HepG2 (cell line): ENCODE measurements around the gene RAB3GAP1. TPM values are rescaled to one million over a fixed set of nuclear protein-coding genes. Genes with fewer than 3 reads are reported as not detected.
A peak's percentile ranks its signal among the peaks of the same experiment; 100 is the strongest.

ENCODE experiments used
- BRD4 ChIP-seq: sonication (generic); formaldehyde crosslinking; IDR thresholded peaks from 2 replicates; pipeline ENCODE4 v1.4.0; 2020; ENCODE audit warnings: missing genetic modification reagents
- CC2D1A ChIP-seq: sonication (generic); formaldehyde crosslinking; IDR thresholded peaks from 2 replicates; pipeline ENCODE4 v1.8.1; 2023; ENCODE audit warnings: mild to moderate bottlenecking, missing genetic modification reagents
- CHCHD3 ChIP-seq: sonication (generic); formaldehyde crosslinking; IDR thresholded peaks from 2 replicates; pipeline ENCODE4 v1.8.0; 2022; ENCODE audit warnings: mild to moderate bottlenecking, missing genetic modification reagents, moderate library complexity
- CSRNP2 ChIP-seq: sonication (generic); formaldehyde crosslinking; conservative IDR thresholded peaks from 2 replicates; pipeline ENCODE4 v1.8.0; 2022; ENCODE audit warnings: low read depth, missing genetic modification reagents
- DNMT1 ChIP-seq: sonication (generic); formaldehyde crosslinking; IDR thresholded peaks from 2 replicates; pipeline ENCODE4 v1.5.1; 2020; ENCODE audit warnings: mild to moderate bottlenecking, missing genetic modification reagents
- HOXA9 ChIP-seq: sonication (generic); formaldehyde crosslinking; IDR thresholded peaks from 2 replicates; pipeline ENCODE4 v1.8.1; 2022; ENCODE audit warnings: missing genetic modification reagents, mild to moderate bottlenecking, moderate library complexity, borderline replicate concordance
- KDM5B ChIP-seq: sonication (generic); formaldehyde crosslinking; IDR thresholded peaks from 2 replicates; pipeline ENCODE4 v1.4.0; 2020; ENCODE audit warnings: missing genetic modification reagents, mild to moderate bottlenecking, borderline replicate concordance
- KLF13 ChIP-seq: sonication (generic); formaldehyde crosslinking; IDR thresholded peaks from 2 replicates; pipeline ENCODE4 v1.4.0; 2020; ENCODE audit warnings: mild to moderate bottlenecking, missing genetic modification reagents
- NBN ChIP-seq: fragments of 450-650 bp; conservative IDR thresholded peaks from 2 replicates; pipeline ENCODE4 v1.6.1; 2017
- NFATC3 ChIP-seq: sonication (generic); formaldehyde crosslinking; IDR thresholded peaks from 2 replicates; pipeline ENCODE4 v1.5.1; 2020; ENCODE audit warnings: mild to moderate bottlenecking, missing genetic modification reagents
- RFXAP ChIP-seq: sonication (generic); formaldehyde crosslinking; IDR thresholded peaks from 2 replicates; pipeline ENCODE4 v1.4.0; 2020; ENCODE audit warnings: missing genetic modification reagents, borderline replicate concordance
- SYNCRIP ChIP-seq: fragments of 200-400 bp; formaldehyde crosslinking; IDR thresholded peaks from 2 replicates; pipeline ENCODE4 v1.6.1; 2018; ENCODE audit warnings: mild to moderate bottlenecking, low read depth, low read length; ENCODE audit not compliant: insufficient read depth
- TBX2 ChIP-seq: sonication (generic); formaldehyde crosslinking; IDR thresholded peaks from 2 replicates; pipeline ENCODE4 v1.5.0; 2020; ENCODE audit warnings: missing genetic modification reagents, mild to moderate bottlenecking, borderline replicate concordance
- TEF ChIP-seq: sonication (generic); formaldehyde crosslinking; IDR thresholded peaks from 2 replicates; pipeline ENCODE4 v1.5.0; 2020; ENCODE audit warnings: missing genetic modification reagents
- TFDP1 ChIP-seq: IDR thresholded peaks from 2 replicates; pipeline ENCODE4 v1.6.1; 2016; ENCODE audit warnings: missing compliant biosample characterization, missing genetic modification reagents, borderline replicate concordance
- TFDP2 ChIP-seq: sonication (generic); formaldehyde crosslinking; IDR thresholded peaks from 2 replicates; pipeline ENCODE4 v1.4.0; 2020; ENCODE audit warnings: missing genetic modification reagents
- U2AF1 ChIP-seq: fragments of 200-400 bp; formaldehyde crosslinking; optimal IDR thresholded peaks from 2 replicates; pipeline ENCODE3; 2017; ENCODE audit warnings: mild to moderate bottlenecking, low read depth, low read length
- ZNF264 ChIP-seq: sonication (generic); formaldehyde crosslinking; IDR thresholded peaks from 2 replicates; pipeline ENCODE4 v1.4.0; 2020; ENCODE audit warnings: missing genetic modification reagents
- ZNF431 ChIP-seq: sonication (generic); formaldehyde crosslinking; IDR thresholded peaks from 2 replicates; pipeline ENCODE4 v1.9.0; 2022; ENCODE audit warnings: missing genetic modification reagents, low read depth, mild to moderate bottlenecking, borderline replicate concordance
- ZNF512 ChIP-seq: sonication (generic); formaldehyde crosslinking; IDR thresholded peaks from 2 replicates; pipeline ENCODE4 v1.4.0; 2020; ENCODE audit warnings: mild to moderate bottlenecking, missing genetic modification reagents
- polyA plus RNA-seq, 8 experiments: library from polyadenylated mRNA; depleted of rRNA in 3 of 8; stranded (reverse) in 7 of 8; unstranded in 1 of 8; fragments of >200 nt; fragmentation: Illumina TruSeq in 4 of 8; extraction: Trizol in 4 of 8; gene quantifications; 2 replicates each; pipeline versions ENCODE4 v1.2.1 to v1.2.3, GENCODE V29; 2011 to 2016; ENCODE audit warnings: low read depth in 4 of 8, missing spikeins in 1 of 8, mixed read lengths in 1 of 8; ENCODE audit not compliant: insufficient read depth in 1 of 8
- total RNA-seq, 5 experiments: library from RNA; depleted of rRNA; stranded (reverse); fragments of >200 nt; fragmentation: Illumina TruSeq; extraction: Trizol; gene quantifications; 2 replicates each; pipeline ENCODE4 v1.2.3, GENCODE V29; 2016; ENCODE audit warnings: low read depth in 1 of 5

The RAB3GAP1 gene
- total and polyA plus RNA-seq, 2 of the 13 experiments (the other 11 are each of a cell fraction or from before 2014, with no cell fraction given), result 15.2 to 48.8 TPM

GRCh38 chr2:135052042-135052876 is at the start of gene RAB3GAP1 (continued):
- TF ChIP-seq CHCHD3 (CRISPR knock-in tag) (peak; percentile 86; the same call in 1 of the 2 replicates), NBN (no peak), TFDP1 (CRISPR knock-in tag) (peak; percentile 40; the same call in 1 of the 2 replicates), SYNCRIP (no peak), ZNF431 (CRISPR knock-in tag) (no peak), DNMT1 (CRISPR knock-in tag) (no peak), BRD4 (CRISPR knock-in tag) (peak; percentile 53; the same call in 1 of the 2 replicates), TFDP2 (CRISPR knock-in tag) (no peak; the same call in 1 of the 2 replicates), TBX2 (peak; percentile 68; the same call in 1 of the 2 replicates), NFATC3 (CRISPR knock-in tag) (peak; percentile 94; the same call in 1 of the 2 replicates), CC2D1A (no peak), ZNF264 (CRISPR knock-in tag) (no peak), KDM5B (CRISPR knock-in tag) (peak; percentile 89; the same call in 1 of the 2 replicates), CSRNP2 (CRISPR knock-in tag) (no peak), KLF13 (CRISPR knock-in tag) (0 out of 2 replicates have a peak, but pooled peaks have one; percentile 70), RFXAP (CRISPR knock-in tag) (peak; percentile 40; the same call in 1 of the 2 replicates), HOXA9 (CRISPR knock-in tag) (0 out of 2 replicates have a peak, but pooled peaks have one; percentile 58), U2AF1 (no peak), TEF (CRISPR knock-in tag) (no peak), ZNF512 (CRISPR knock-in tag) (peak; percentile 76)
